ENCODE results near the gene SIM1.

SIM1 gene

GRCh38 chr6:100470422-100471120, 5.8 kb upstream of the SIM1 start:
- DNase-seq: no peak

- no peak for DNase-seq
Measured at GRCh38 chr6:100469101-100469859, 4.6 kb upstream of the SIM1 start.

GRCh38 chr6:100468016-100468622, 3.4 kb upstream of the SIM1 start:
- no peak for DNase-seq

GRCh38 chr6:100467129-100468015, 2.7 kb upstream of the SIM1 start:
- no peak for DNase-seq

- DNase-seq: no peak
Measured at GRCh38 chr6:100466410-100467128, 1.8 kb upstream of the SIM1 start.

GRCh38 chr6:100465701-100466409, 1.1 kb upstream of the SIM1 start:
- DNase-seq: no peak

GRCh38 chr6:100464162-100464851, 414 bp downstream of the SIM1 start:
- no peak for DNase-seq

- no peak for DNase-seq
Measured at GRCh38 chr6:100463630-100464161, 1.0 kb downstream of the SIM1 start.

GRCh38 chr6:100462706-100463629, 1.8 kb downstream of the SIM1 start:
- no peak for DNase-seq

- no peak for DNase-seq
Measured at GRCh38 chr6:100461917-100462705, 2.6 kb downstream of the SIM1 start.

- DNase-seq: no peak
Measured at GRCh38 chr6:100461278-100461916, 3.3 kb downstream of the SIM1 start.

- DNase-seq: no peak
Measured at GRCh38 chr6:100460650-100461204, 4.0 kb downstream of the SIM1 start.

GRCh38 chr6:100459592-100460184, 5.0 kb downstream of the SIM1 start:
- DNase-seq: no peak

- DNase-seq: no peak
Measured at GRCh38 chr6:100458841-100459591, 5.7 kb downstream of the SIM1 start.

GRCh38 chr6:100457311-100457990, 7.3 kb downstream of the SIM1 start:
- DNase-seq: no peak

GRCh38 chr6:100456908-100457235, 7.8 kb downstream of the SIM1 start:
- DNase-seq: no peak

Data from activated T-cell treated with anti-CD3 and anti-CD28 coated beads, Interleukin-2, amount 50 U/mL, for 1 hour (primary cell).